Endothelial cell of umbilical vein (primary cell): ENCODE results near the gene SH3PXD2A. TPM values are rescaled to one million over a fixed set of nuclear protein-coding genes. Genes with fewer than 3 reads are reported as not detected.

ENCODE experiments used
- BruUV-seq: library from RNA; stranded (reverse); fragments of 400-500 nt; replicated peaks from 2 replicates; lab custom pipeline; 2021; lab: Mats Ljungman, UMichigan
- CTCF ChIA-PET: fragments of 300-600, 350-600 bp; sonication (Branson Sonifier 250); formaldehyde crosslinking; loops from one replicate; lab custom pipeline; 2021; ENCODE audit warnings: antibody characterized with exemption, inconsistent platforms; lab: Charles Lee
- POLR2A ChIA-PET: fragments of 300-600, 350-600 bp; sonication (Branson Sonifier 250); formaldehyde crosslinking; loops from one replicate; lab custom pipeline; 2021; ENCODE audit warnings: antibody characterized with exemption, inconsistent platforms; lab: Charles Lee
- DNase-seq: peaks from one replicate; pipeline ENCODE4 v3.0.0-alpha.2; 2011; ENCODE audit warnings: low read depth, low spot score
- FAIRE-seq: peaks from 2 replicates; lab custom pipeline; 2011; peaks lifted over from hg19 to GRCh38; lab: Jason Lieb, UNC
- H2AFZ ChIP-seq: 2 replicates; pipeline ENCODE4 v1.6.0; 2012; ENCODE audit warnings: low read depth, low read length, control low read depth, inconsistent platforms
- H3K27ac ChIP-seq: 2 replicates; pipeline ENCODE4 v1.5.1; 2011; ENCODE audit warnings: low read depth, mild to moderate bottlenecking, control low read depth, low read length, moderate library complexity; ENCODE audit not compliant: insufficient read depth
- H3K27me3 ChIP-seq, 2 experiments: 2 replicates each; pipeline versions ENCODE4 v1.6.0 to v1.6.1; 2011; ENCODE audit warnings: low read length in 2 of 2, mixed read lengths in 1 of 2; ENCODE audit not compliant: control insufficient read depth in 2 of 2, insufficient read depth in 2 of 2
- H3K36me3 ChIP-seq, 2 experiments: 2 replicates in 1 of 2; 3 replicates in 1 of 2; pipeline ENCODE4 v1.5.1; 2011; ENCODE audit warnings: low read length in 2 of 2, mild to moderate bottlenecking in 1 of 2, moderate library complexity in 1 of 2; ENCODE audit not compliant: control insufficient read depth in 2 of 2, insufficient read depth in 2 of 2; ENCODE audit errors: extremely low read depth in 1 of 2
- H3K4me1 ChIP-seq: 3 replicates; pipeline ENCODE4 v1.5.1; 2011; ENCODE audit warnings: mild to moderate bottlenecking, low read length; ENCODE audit not compliant: control insufficient read depth, insufficient read depth; ENCODE audit errors: extremely low read depth
- H3K4me2 ChIP-seq: 2 replicates; pipeline ENCODE4 v1.6.1; 2011; ENCODE audit warnings: low read length, control low read depth, mixed read lengths; ENCODE audit not compliant: insufficient read depth
- H3K4me3 ChIP-seq, 3 experiments: fragments of 200-600 bp in 1 of 3; sonication (generic), shearing (Covaris generic) in 1 of 3; replicated peaks in 1 of 3; 2 replicates each; pipeline ENCODE4 v1.5.1; 2011 to 2016; ENCODE audit warnings: control low read depth in 3 of 3, low read length in 3 of 3, mild to moderate bottlenecking in 2 of 3, inconsistent platforms in 1 of 3, low read depth in 1 of 3, moderate library complexity in 1 of 3; ENCODE audit not compliant: insufficient read depth in 1 of 3
- H3K79me2 ChIP-seq: 2 replicates; pipeline ENCODE4 v1.6.0; 2012; ENCODE audit warnings: low read length, inconsistent platforms; ENCODE audit not compliant: control insufficient read depth, insufficient read depth
- H3K9ac ChIP-seq: replicated peaks from 2 replicates; pipeline ENCODE3; 2011; ENCODE audit warnings: low read length, control low read depth; ENCODE audit not compliant: insufficient read depth; ENCODE audit errors: extremely low read depth
- H3K9me1 ChIP-seq: replicated peaks from 3 replicates; pipeline ENCODE4 v1.6.0; 2011; ENCODE audit warnings: mild to moderate bottlenecking, low read length; ENCODE audit not compliant: control insufficient read depth, insufficient read depth; ENCODE audit errors: extremely low read depth
- H3K9me3 ChIP-seq: replicated peaks from 2 replicates; pipeline ENCODE4 v1.5.1; 2012; ENCODE audit warnings: low read length, inconsistent platforms; ENCODE audit not compliant: control insufficient read depth, insufficient read depth
- H4K20me1 ChIP-seq: replicated peaks from 2 replicates; pipeline ENCODE3; 2011; ENCODE audit warnings: mild to moderate bottlenecking, low read length; ENCODE audit not compliant: control insufficient read depth, insufficient read depth; ENCODE audit errors: extremely low read depth
- EZH2 ChIP-seq: IDR thresholded peaks from 2 replicates; pipeline ENCODE4 v1.6.1; 2012; ENCODE audit warnings: borderline replicate concordance, low read depth, mild to moderate bottlenecking, moderate library complexity, low read length, inconsistent platforms; ENCODE audit not compliant: severe bottlenecking
- FOS ChIP-seq: IDR thresholded peaks from 2 replicates; pipeline ENCODE4 v1.6.1; 2011; ENCODE audit warnings: mild to moderate bottlenecking, low read length, moderate library complexity, borderline replicate concordance; ENCODE audit not compliant: insufficient read depth
- GATA2 ChIP-seq: IDR thresholded peaks from 2 replicates; pipeline ENCODE4 v1.7.0; 2011; ENCODE audit warnings: low read depth, mild to moderate bottlenecking, moderate library complexity, mixed read lengths, low read length; ENCODE audit not compliant: insufficient read length, insufficient read depth
- JUN ChIP-seq: IDR thresholded peaks from 2 replicates; pipeline ENCODE4 v1.6.1; 2011; ENCODE audit warnings: borderline replicate concordance, low read depth; ENCODE audit not compliant: insufficient read length, insufficient read depth
- MYC ChIP-seq: IDR thresholded peaks from one replicate; pipeline ENCODE4 v1.6.1; 2011; ENCODE audit warnings: mild to moderate bottlenecking, low read depth, low read length
- POLR2A ChIP-seq: IDR thresholded peaks from 2 replicates; pipeline ENCODE4 v1.6.1; 2012; ENCODE audit warnings: low read depth, mild to moderate bottlenecking, control low read depth, low read length
- POLR2AphosphoS5 ChIP-seq: IDR thresholded peaks from 2 replicates; pipeline ENCODE4 v1.6.1; 2012; ENCODE audit warnings: low read depth, mild to moderate bottlenecking, control low read depth, low read length, moderate library complexity; ENCODE audit not compliant: insufficient read depth
- dilution Hi-C: fragments of 300-500 bp; cut with MboI; formaldehyde crosslinking; loops from one replicate; pipeline ENCODE4 v1.15.0; 2019; ENCODE audit warnings: low sequenced_read_pairs; ENCODE audit not compliant: extremely low pct_ligation_motif_present
- intact Hi-C: fragments of 100-400 bp; cut with micrococcal nuclease; formaldehyde crosslinking; loops from one replicate; pipeline ENCODE4 v1.10.0; 2022
- polyA plus RNA-seq, 4 experiments: library from polyadenylated mRNA; depleted of rRNA in 3 of 4; stranded (reverse) in 3 of 4; unstranded in 1 of 4; fragments of >200 nt; gene quantifications; 2 replicates each; pipeline versions ENCODE4 v1.2.1 to v1.2.3, GENCODE V29; 2011 to 2012; ENCODE audit warnings: missing spikeins in 1 of 4
- total RNA-seq: library from RNA; stranded (reverse); gene quantifications from 2 replicates; pipeline ENCODE4 v1.2.3, GENCODE V29; 2021
- TF ChIP-seq, protein P1 (sequence below): IDR thresholded peaks from 2 replicates; pipeline ENCODE4 v1.6.1; 2011; ENCODE audit not compliant: insufficient read depth, insufficient read length
- TF ChIP-seq, protein P2 (sequence below), 2 donors: IDR thresholded peaks; 1 replicate in 1 of 2; 2 replicates in 1 of 2; pipeline ENCODE4 v1.5.1; 2011; ENCODE audit warnings: low read length in 2 of 2, mild to moderate bottlenecking in 2 of 2, moderate library complexity in 2 of 2, control low read depth in 1 of 2, inconsistent platforms in 1 of 2, low read depth in 1 of 2; ENCODE audit not compliant: insufficient read depth in 1 of 2; ENCODE audit errors: extremely low read depth in 1 of 2

The SH3PXD2A gene
- total and polyA plus RNA-seq, 2 donors (not counting 3 experiments of a cell fraction or from before 2014, with no cell fraction given), result 1.4 to 5.1 TPM

DNA sequence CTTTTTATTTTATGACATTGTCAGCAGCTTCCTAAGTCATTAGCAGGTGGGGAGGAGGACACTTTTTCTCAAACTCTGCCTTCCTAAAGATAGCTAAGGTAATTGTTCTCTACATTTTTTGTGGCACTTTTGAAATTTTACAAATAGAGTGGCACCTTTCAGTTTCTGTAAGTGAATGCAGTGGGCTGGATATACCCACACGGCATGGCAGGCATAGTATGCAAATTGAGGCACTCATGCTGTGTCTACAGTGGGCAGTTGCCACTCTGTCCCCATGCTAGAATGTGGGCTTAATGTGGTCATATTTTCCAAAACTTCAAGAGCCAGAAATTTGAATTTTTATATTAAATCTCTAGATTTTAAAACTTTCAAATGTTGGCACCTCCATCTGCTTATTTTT is 12.8 kb upstream of the SH3PXD2A start:
- no peak overlapping the region for H3K9ac ChIP-seq
- ChIA-PET POLR2A (no interaction called here), CTCF (interaction anchor here (0.8 to 1.9 kb wide), 3 partner anchors 54 to 156 kb away, joined by 4 to 10 read pairs (median 4); no protein-coding TSS in a partner anchor)
- no peak overlapping the region for H3K4me2 ChIP-seq
- H3K79me2 ChIP-seq, result no peaks in the 10 kb centered on the region
- peaks cover 0 to 4% of the 10 kb centered on the region in 2 experiments for H3K27me3 ChIP-seq
- intact Hi-C loops, result no loop called here
- no peaks in the 10 kb centered on the region for H3K9me1 ChIP-seq
- no peak for TF ChIP-seq GATA2
- TF ChIP-seq, protein P1, sequence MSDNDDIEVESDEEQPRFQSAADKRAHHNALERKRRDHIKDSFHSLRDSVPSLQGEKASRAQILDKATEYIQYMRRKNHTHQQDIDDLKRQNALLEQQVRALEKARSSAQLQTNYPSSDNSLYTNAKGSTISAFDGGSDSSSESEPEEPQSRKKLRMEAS, result no peak
- TF ChIP-seq FOS, result no peak
- TF ChIP-seq MYC, result no peak
- no peak for TF ChIP-seq POLR2A
- TF ChIP-seq EZH2, result no peak
- TF ChIP-seq POLR2AphosphoS5, result no peak
- TF ChIP-seq, protein P2, sequence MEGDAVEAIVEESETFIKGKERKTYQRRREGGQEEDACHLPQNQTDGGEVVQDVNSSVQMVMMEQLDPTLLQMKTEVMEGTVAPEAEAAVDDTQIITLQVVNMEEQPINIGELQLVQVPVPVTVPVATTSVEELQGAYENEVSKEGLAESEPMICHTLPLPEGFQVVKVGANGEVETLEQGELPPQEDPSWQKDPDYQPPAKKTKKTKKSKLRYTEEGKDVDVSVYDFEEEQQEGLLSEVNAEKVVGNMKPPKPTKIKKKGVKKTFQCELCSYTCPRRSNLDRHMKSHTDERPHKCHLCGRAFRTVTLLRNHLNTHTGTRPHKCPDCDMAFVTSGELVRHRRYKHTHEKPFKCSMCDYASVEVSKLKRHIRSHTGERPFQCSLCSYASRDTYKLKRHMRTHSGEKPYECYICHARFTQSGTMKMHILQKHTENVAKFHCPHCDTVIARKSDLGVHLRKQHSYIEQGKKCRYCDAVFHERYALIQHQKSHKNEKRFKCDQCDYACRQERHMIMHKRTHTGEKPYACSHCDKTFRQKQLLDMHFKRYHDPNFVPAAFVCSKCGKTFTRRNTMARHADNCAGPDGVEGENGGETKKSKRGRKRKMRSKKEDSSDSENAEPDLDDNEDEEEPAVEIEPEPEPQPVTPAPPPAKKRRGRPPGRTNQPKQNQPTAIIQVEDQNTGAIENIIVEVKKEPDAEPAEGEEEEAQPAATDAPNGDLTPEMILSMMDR (IDR thresholded peaks at IDR 0.05; ENCODE audit: extremely low read depth in 1 of 2, insufficient read depth in 1 of 2, low read depth in 1 of 2, low read length in 2 of 2), result no peak
- no peak for TF ChIP-seq JUN
- no peaks in the 10 kb centered on the region for H3K4me1 ChIP-seq
- H3K27ac ChIP-seq, result no peak overlapping the region
- BruUV-seq, result no TSS peak
- H3K36me3 ChIP-seq, result no peaks in the 10 kb centered on the region
- DNase-seq, result no peak
- no peak overlapping the region for H3K4me3 ChIP-seq
- no peaks in the 10 kb centered on the region for H3K9me3 ChIP-seq
- H2AFZ ChIP-seq, result no peak overlapping the region
- dilution Hi-C loops, result loop anchor here (25.0 kb wide), 1 partner anchor 156 kb away; no protein-coding TSS in a partner anchor
- no peaks in the 10 kb centered on the region for H4K20me1 ChIP-seq
- no peak for FAIRE-seq
